Glutamatergic neuron (in vitro differentiated cells): ENCODE results near the gene SSX4B. TPM values are rescaled to one million over a fixed set of nuclear protein-coding genes. Genes with fewer than 3 reads are reported as not detected.
"Not testable (repeated sequence)": the region's sequence is repeated elsewhere in the genome, so short reads cannot be mapped to it uniquely, and the experiment has no call there.

Experiments
- DNase-seq: peaks from one replicate; pipeline ENCODE4 v3.0.0; 2022
- H3K27ac Mint-ChIP-seq: one replicate; pipeline ENCODE4 v1.8.0; 2020; ENCODE audit warnings: mild to moderate bottlenecking, mixed read lengths, inconsistent platforms; ENCODE audit not compliant: unreplicated experiment
- H3K27me3 Mint-ChIP-seq: one replicate; pipeline ENCODE4 v1.8.0; 2020; ENCODE audit warnings: mild to moderate bottlenecking, moderate library complexity, mixed read lengths, inconsistent platforms; ENCODE audit not compliant: unreplicated experiment
- H3K36me3 Mint-ChIP-seq: one replicate; pipeline ENCODE4 v1.8.0; 2020; ENCODE audit warnings: mild to moderate bottlenecking, mixed read lengths, inconsistent platforms; ENCODE audit not compliant: unreplicated experiment
- H3K4me1 Mint-ChIP-seq: one replicate; pipeline ENCODE4 v1.8.0; 2020; ENCODE audit warnings: mild to moderate bottlenecking, low read depth, mixed read lengths, inconsistent platforms; ENCODE audit not compliant: unreplicated experiment
- H3K4me3 Mint-ChIP-seq: one replicate; pipeline ENCODE4 v1.8.0; 2020; ENCODE audit warnings: mild to moderate bottlenecking, mixed read lengths, inconsistent platforms; ENCODE audit not compliant: unreplicated experiment
- H3K9me3 Mint-ChIP-seq: one replicate; pipeline ENCODE4 v1.8.0; 2020; ENCODE audit warnings: mild to moderate bottlenecking, moderate library complexity, mixed read lengths, inconsistent platforms; ENCODE audit not compliant: unreplicated experiment
- CTCF ChIP-seq: fragments of 200-600 bp; sonication (generic); IDR thresholded peaks from one replicate; pipeline ENCODE4 v1.5.0; 2021; ENCODE audit not compliant: partially characterized antibody, unreplicated experiment
- total RNA-seq: library from RNA; stranded (reverse); fragmentation: NEBNext Ultra II Directional; extraction: Animal tissue kit (Norgen Biotek cat#: 25700); gene quantifications from one replicate; pipeline ENCODE4 v1.2.1, GENCODE V29; 2021; ENCODE audit not compliant: unreplicated experiment

SSX4B gene
- total RNA-seq, 1 donor from 2014 or later, result 0.71 TPM

- H3K36me3 Mint-ChIP-seq, H3K4me1 Mint-ChIP-seq, H3K27ac Mint-ChIP-seq, DNase-seq, H3K4me3 Mint-ChIP-seq, H3K27me3 Mint-ChIP-seq, H3K9me3 Mint-ChIP-seq: not testable (repeated sequence)
These were observed 14.8 kb downstream of the SSX4B start for GRCh38 chrX:48396931-48397330.

GRCh38 chrX:48383239-48383638, 28.5 kb downstream of the SSX4B start, which contains the start of gene SSX4:
Gene SSX4 (plus strand): TSS chrX:48383539. CDS start chrX:48384054, 515 bp downstream.
- H3K27ac Mint-ChIP-seq, H3K4me1 Mint-ChIP-seq: not testable (repeated sequence)

GRCh38 chrX:48370408-48370807, 41.4 kb downstream of the SSX4B start:
- not testable (repeated sequence) for H3K36me3 Mint-ChIP-seq, H3K27ac Mint-ChIP-seq

More at GRCh38 chrX:48383239-48383638, 28.5 kb downstream of the SSX4B start, which contains the start of gene SSX4:
- not testable (repeated sequence) for H3K27me3 Mint-ChIP-seq, DNase-seq, H3K4me3 Mint-ChIP-seq, H3K36me3 Mint-ChIP-seq, H3K9me3 Mint-ChIP-seq

GRCh38 chrX:48367717-48368408, 43.9 kb downstream of the SSX4B start:
- H3K9me3 Mint-ChIP-seq, H3K4me1 Mint-ChIP-seq, H3K27ac Mint-ChIP-seq, DNase-seq, H3K27me3 Mint-ChIP-seq, H3K4me3 Mint-ChIP-seq, H3K36me3 Mint-ChIP-seq: not testable (repeated sequence)

More at GRCh38 chrX:48370408-48370807, 41.4 kb downstream of the SSX4B start:
- H3K4me3 Mint-ChIP-seq, H3K9me3 Mint-ChIP-seq, H3K27me3 Mint-ChIP-seq, H3K4me1 Mint-ChIP-seq, DNase-seq: not testable (repeated sequence)

GRCh38 chrX:48359281-48359680, 52.5 kb downstream of the SSX4B start:
- not testable (repeated sequence) for H3K9me3 Mint-ChIP-seq, H3K27ac Mint-ChIP-seq, H3K4me1 Mint-ChIP-seq, H3K4me3 Mint-ChIP-seq, H3K36me3 Mint-ChIP-seq, H3K27me3 Mint-ChIP-seq
- DNase-seq, result peak; percentile 16

- Mint-ChIP-seq H3K9me3 (peaks cover 1% of the 10 kb centered on the region), H3K36me3 (no peaks in the 10 kb centered on the region), H3K4me1 (no peaks in the 10 kb centered on the region), H3K27ac (no peak overlapping the region), H3K4me3 (no peak overlapping the region), H3K27me3 (no peaks in the 10 kb centered on the region)
- no peak for TF ChIP-seq CTCF
- DNase-seq, result no peak
These were observed 54.1 kb downstream of the SSX4B start for GRCh38 chrX:48357681-48358080.

- not testable (repeated sequence) for H3K27ac Mint-ChIP-seq, H3K27me3 Mint-ChIP-seq, H3K4me1 Mint-ChIP-seq, H3K9me3 Mint-ChIP-seq, H3K36me3 Mint-ChIP-seq, DNase-seq, H3K4me3 Mint-ChIP-seq
These were observed 55.3 kb downstream of the SSX4B start, which contains the start of gene SSX3 for GRCh38 chrX:48356315-48357094. Gene SSX3 (minus strand): TSS chrX:48356703. CDS start chrX:48355249, 1,454 bp downstream.

Other genes with a start within 250 kb of the SSX4B start
- not detected for gene SSX5, start 215.2 kb downstream of the SSX4B start, total RNA-seq
- not detected for gene SSX1, start 156.6 kb downstream of the SSX4B start, total RNA-seq
- gene SSX3, start 55.3 kb downstream of the SSX4B start, total RNA-seq, result not detected
- gene SSX4, start 28.4 kb downstream of the SSX4B start, total RNA-seq, result 0.71 TPM
- gene SLC38A5, start 58.3 kb upstream of the SSX4B start, total RNA-seq, result 136 TPM
- 87.6 TPM for gene FTSJ1, start 64.2 kb upstream of the SSX4B start, total RNA-seq
- gene PORCN, start 97.0 kb upstream of the SSX4B start, total RNA-seq, result 18.6 TPM
- 132 TPM for gene EBP, start 109.8 kb upstream of the SSX4B start, total RNA-seq
- gene TBC1D25, start 127.8 kb upstream of the SSX4B start, total RNA-seq, result 34.3 TPM
- gene RBM3, start 162.5 kb upstream of the SSX4B start, total RNA-seq, result 294 TPM
- 70.4 TPM for gene WDR13, start 185.5 kb upstream of the SSX4B start, total RNA-seq